Jurkat, Clone E6-1 (cell line): ENCODE measurements around the gene C12orf50. TPM values are rescaled to one million over a fixed set of nuclear protein-coding genes. Genes with fewer than 3 reads are reported as not detected.
"Not testable (repeated sequence)": the region's sequence is repeated elsewhere in the genome, so short reads cannot be mapped to it uniquely, and the experiment has no call there.

Experiments used
- DNase-seq: peaks from one replicate; pipeline ENCODE4 v3.0.0-alpha.2; 2011; ENCODE audit warnings: low read depth, low spot score
- H3K4me3 ChIP-seq: 2 replicates; pipeline ENCODE4 v1.5.1; 2011; ENCODE audit warnings: mild to moderate bottlenecking, low read length, control low read depth, moderate library complexity
- polyA plus RNA-seq: library from polyadenylated mRNA; unstranded; fragments of >200 nt; gene quantifications from one replicate; pipeline ENCODE4 v1.2.1, GENCODE V29; 2012; ENCODE audit warnings: missing spikeins; ENCODE audit not compliant: insufficient read length, insufficient read depth

Gene C12orf50, protein sequence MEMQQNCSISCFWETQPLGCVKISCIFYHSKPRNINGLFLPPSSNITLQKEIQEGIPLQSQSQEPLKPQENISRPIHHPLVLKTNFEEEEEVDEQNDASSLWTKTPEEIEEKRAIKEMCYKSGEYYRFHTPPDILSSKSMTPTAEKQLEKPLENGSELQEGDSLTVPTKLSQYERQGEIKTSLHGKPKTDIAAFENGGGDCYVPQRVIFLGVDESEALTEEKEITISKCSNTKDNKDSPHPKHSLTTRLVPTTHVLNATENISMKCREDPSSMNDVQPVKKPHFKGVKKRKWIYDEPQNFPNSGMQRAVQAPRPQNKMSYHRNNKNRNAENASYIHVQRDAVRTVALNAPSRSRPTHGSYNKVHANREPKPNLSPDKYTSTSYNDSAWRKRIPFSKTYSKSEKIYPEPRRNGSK
- polyA plus RNA-seq, result not detected

DNA sequence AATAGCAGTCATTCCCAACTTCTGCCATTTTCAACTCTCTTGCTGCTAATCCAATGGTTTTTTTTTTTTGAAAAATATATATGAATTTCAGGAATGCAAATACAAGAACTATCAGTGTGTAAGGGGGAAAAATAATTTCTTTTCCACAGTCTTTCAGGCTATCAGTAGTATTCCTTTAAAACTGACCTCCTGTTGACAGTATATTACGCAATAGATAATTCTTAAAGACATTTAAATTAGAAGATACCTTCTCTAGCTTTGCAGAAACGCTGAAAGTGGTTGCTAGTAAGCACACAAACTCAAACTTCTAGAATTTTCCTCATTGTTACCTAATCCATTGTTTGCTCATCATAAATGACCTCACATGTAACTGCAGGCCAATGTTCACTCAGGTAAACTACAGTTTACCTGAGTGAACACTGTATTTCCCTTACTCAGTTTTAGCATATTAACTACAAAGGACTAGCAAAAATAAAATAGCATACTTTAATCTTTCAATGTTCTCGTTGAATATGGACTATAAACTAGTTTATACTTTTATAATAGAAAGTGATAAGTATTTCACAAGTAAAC lies at the start of gene C12orf50:
Gene C12orf50 (minus strand): TSS at position 309 of the 573 bp plus-strand sequence. CDS start 2,439 bp downstream, outside the sequence.
- no peak within 1 kb of the TSS for H3K4me3 ChIP-seq
- no peak for DNase-seq

DNA sequence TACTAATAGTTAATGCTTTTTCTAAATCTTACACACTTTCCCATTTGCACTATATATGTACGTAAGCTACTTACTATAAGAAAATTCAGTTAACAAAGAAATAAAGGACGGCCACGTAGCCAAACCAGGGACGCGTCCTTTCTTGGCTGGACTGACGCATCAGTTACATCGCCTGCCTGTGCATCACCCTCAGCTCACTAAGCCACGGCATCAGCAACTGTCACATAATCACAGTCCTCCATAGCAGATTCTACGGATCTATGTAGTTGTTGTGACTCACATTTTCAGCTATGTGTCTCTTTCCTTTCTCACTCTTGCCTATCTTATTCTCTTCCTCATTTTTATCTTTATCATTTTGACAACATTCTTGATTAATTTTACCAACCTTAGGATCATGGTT lies 38.1 kb upstream of the C12orf50 start:
- no peak for DNase-seq

DNA sequence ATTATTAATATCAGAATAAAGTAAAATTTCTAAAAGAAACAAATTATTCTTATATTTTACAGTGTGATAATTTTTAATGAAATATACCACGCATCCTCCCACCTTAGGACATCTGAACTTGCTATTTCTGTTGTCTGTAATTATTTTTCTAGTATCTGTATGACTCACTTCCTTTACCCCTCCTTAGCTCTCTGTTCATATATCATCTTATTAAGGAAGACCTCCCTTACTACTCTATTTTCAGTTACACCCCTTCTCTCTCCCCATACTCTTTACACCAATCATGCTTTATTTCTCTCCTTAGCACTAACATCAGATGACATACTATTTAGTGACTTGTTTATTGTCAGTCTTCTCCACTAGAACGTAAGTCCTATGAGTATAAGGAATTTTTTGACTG lies 34.2 kb upstream of the C12orf50 start:
- DNase-seq, result no peak
- H3K4me3 ChIP-seq, result no peak overlapping the region

More for the DNA sequence above, 38.1 kb upstream of the C12orf50 start:
- H3K4me3 ChIP-seq, result no peak overlapping the region

DNA sequence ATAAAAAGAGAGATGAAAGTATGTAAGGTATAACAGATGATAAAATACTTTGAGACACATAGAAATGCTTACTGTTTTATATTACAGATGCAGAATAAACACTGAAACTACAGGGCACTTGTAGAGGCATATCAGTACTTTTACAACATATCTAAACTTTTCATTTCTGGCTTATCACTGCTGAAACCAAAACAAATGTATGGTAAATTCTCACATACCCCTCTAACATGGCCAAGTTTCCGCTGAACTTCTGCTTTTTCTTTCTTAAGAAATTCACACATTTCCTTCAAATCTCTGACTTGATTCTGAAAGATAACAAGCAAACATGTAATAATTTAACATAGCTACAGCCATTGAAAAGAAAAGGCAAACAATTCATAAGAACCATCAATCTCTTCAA lies 33.3 kb upstream of the C12orf50 start:
- DNase-seq, result no peak
- H3K4me3 ChIP-seq, result no peak overlapping the region

DNA sequence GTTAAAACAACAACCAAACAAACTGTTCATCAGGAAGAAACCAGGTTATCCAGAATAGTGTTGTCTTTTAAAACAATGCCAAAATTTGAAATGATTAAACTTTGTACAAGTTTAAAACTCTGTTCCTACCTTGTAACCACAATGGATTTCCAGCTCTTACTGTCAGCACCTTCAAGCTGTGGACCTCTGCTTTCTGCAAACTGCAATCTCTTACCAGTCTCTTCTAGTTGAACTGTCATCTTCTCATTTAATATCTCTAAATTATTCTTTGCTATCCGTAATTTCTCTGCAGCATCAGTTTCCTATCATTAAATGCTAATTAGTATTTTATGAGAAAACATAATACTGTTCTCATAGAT lies 29.5 kb upstream of the C12orf50 start:
- DNase-seq, result no peak
- H3K4me3 ChIP-seq, result no peak overlapping the region

DNA sequence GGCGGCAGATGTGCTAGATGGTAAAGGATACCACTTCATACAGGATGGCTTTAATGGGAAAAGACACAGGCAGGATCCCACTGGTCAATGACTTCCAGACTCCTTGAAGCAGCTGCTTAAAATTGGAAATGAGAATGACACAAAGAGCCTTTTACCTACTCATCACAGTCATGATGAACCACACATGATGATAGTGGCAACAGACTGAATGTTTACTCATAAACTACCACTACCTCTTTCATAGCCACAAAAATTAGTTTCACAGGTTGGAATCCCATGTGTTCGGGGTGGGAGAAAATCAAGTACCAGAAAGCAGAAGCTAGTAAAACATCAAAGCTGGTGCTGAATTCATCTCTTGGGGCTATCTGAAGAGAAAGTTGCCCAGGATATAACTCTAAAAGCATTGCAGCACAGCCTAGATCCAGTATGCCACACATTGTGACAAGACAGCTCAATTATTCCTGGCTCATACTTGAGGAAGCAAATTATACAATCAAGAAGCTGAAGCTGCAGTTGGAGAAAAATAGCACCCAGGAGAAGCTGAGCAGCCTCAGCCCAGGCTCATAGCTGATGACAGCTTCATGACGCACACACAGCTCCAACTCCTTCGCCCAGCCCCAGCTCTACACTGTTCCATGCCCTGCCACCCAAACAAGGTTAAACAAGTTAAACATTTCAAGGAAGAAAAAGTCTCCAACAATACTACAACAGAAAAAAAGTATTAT lies 29.0 kb upstream of the C12orf50 start:
- H3K4me3 ChIP-seq, result no peak overlapping the region
- no peak for DNase-seq

DNA sequence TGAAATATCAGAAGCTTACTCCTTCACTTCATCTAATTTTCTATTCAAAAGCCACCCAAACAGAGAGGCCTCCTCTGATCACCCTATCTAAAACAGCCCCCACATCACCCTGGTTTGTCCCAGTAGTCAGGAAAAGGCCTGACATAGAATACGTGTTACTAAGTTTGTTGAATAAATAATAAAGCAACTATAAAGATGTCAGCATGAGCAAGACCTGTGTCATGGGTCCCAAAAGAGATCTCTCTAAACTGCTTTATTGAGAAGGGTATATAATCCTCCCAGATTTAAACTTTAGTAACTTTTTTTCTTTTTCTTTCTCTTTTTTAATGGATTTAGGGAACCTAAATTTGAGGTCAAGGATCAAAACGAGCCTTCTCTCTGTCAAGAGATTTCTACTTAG lies 27.4 kb upstream of the C12orf50 start:
- no peak overlapping the region for H3K4me3 ChIP-seq
- no peak for DNase-seq

DNA sequence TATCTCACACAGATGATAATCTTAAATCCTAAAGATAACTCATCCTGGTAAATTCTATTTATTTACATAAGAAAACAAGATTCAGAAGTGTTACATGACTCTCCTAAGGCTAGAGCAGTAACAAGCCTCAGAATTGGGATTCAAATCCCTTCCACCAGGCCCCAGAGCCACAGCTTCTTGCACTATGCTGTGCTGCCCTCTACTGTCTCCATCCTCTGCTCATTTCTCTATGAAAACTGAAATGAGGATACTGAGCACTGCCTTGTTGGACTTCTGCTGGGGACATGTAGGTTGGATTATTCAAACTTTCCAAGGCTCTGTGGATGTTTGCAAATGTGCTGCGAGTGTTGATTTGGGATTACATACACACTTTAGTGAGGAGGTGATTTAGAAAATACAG lies 23.5 kb upstream of the C12orf50 start:
- DNase-seq, result peak; percentile 17
- H3K4me3 ChIP-seq, result no peak overlapping the region

DNA sequence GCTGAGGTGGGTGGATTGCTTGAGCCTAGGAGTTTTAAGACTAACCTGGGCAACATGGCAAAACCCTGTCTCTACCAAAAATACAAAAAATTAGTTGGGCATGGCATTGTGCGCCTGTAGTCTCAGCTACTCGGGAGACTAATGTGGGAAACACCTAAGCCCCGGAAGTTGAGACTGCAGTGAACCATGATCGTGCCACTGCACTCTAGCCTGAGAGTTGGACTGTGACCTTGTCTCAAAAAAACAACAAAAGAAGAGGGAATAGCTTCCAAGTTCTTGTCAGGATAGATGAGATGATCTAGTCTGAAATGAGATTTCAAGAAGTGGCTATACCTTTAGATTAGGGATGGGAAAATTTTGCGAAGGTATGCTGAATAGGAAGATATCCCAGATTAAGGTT lies 14.8 kb upstream of the C12orf50 start:
- DNase-seq, result no peak

DNA sequence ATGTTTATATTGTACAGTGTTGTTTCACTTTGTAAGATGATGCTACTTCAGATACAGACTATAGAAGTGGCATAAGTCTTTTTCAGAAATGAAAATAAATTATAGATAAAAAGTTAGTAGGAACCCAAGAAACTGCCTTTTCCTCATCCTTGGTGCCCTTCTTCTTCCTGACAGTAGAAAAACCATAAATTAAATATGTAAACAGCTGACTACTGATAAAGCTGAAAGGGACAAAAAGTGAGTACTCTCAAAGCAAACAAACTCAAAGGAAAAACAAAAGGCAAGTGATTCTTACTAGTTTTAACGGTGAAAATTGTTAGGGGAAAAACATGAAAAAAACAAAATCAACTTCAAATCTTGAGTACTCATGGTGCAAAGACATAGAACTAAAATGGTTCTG lies 8.6 kb upstream of the C12orf50 start:
- no peak for DNase-seq
- no peak overlapping the region for H3K4me3 ChIP-seq

More for the DNA sequence above, 14.8 kb upstream of the C12orf50 start:
- no peak overlapping the region for H3K4me3 ChIP-seq

DNA sequence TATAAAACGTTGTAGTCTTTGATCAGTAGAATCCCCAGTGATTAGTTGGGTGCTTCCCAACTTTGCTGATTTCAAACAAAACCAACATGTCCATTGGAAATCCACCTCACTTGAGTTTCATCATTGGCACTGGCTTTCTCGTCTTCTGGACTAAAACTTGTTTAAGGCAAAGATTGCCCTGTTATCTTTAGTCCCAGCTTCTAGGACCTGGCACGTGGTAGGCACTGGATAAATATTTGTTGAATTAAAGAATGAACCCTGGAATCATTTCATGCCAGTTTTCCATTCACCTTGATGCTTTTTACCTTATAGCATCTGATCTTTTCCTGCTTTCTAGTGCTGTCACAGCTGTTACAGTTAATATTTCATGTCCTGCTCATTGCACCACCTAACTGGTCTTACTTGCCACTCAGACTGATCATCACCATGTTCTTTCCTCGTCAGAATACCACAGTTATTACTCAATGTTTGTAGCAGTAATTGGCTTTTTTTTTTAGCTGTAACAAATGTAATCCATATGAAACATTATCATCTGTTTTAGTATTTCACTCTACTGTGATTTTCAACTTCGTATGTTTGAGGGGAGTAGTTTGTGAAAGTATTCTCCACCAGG lies 7.3 kb upstream of the C12orf50 start:
- peak overlapping the region; percentile 72 for H3K4me3 ChIP-seq
- no peak for DNase-seq

DNA sequence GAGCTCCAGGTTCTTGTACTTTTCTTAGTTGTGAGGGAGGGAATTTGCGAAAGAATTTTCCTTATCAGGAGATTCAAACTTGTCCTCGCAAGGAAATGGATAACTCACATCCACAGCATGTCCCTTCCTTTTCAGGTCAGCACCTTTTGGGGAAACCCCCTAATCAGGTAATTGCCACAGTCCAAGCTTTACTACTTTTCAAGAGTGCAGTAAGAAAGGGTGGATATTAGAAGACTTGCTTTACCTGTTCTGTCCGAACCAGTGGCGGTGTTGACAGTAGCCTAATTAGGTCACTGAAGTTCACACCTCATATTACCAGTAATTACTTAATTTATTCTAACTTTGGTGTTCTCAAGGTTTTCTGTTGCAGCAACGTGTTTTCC lies 6.7 kb upstream of the C12orf50 start:
- peak overlapping the region; percentile 72 for H3K4me3 ChIP-seq
- DNase-seq, result no peak

DNA sequence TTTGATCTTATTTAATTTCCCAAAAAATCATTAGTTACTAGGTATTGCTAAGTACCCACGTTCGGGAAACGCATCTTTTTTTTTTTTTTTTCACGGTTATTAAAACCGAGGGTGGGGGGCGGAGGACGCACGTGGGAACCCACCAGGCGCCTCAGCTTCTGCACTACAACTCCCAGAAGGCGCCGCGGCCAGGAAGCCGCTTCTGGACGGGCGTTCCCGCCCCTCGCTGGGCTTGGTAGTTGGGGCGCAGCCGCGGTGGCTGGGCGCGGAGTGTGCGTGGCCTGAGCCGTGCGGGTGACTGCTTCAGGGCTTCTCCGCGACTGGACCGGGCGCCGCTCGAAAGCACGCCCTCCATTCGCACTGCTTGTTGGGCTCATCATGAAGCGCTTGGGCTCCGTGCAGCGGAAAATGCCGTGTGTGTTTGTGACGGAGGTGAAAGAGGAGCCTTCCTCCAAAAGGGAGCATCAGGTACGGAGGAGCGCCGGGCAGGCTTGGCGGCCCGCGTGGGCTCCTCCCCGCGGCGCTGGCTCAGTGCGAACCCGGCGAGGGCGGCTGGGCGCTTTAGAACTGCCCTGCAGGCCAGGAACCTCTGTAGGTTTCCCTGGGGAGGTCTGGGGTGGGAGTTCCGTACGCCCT lies 6.2 kb upstream of the C12orf50 start:
- H3K4me3 ChIP-seq, result peak overlapping the region; percentile 72
- peak; percentile 77 for DNase-seq

DNA sequence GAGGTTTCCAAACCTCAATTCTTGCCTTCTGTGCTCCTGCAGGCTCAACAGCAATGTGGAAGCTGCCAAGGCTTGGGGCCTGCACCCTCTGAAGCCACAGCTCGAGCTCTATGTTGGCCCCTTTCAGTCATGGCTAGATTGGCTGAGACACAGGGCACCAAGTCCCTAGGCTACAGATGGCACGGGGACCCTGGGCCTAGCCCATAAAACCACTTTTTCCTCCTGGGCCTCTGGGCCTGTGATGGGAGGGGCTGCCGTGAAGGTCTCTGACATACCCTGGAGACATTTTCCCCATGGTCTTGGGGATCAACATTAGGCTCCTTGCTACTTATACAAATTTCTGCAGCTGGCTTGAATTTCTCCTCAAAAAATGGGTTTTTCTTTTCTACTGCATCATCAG lies 2.0 kb upstream of the C12orf50 start:
- not testable (repeated sequence) for H3K4me3 ChIP-seq, DNase-seq

DNA sequence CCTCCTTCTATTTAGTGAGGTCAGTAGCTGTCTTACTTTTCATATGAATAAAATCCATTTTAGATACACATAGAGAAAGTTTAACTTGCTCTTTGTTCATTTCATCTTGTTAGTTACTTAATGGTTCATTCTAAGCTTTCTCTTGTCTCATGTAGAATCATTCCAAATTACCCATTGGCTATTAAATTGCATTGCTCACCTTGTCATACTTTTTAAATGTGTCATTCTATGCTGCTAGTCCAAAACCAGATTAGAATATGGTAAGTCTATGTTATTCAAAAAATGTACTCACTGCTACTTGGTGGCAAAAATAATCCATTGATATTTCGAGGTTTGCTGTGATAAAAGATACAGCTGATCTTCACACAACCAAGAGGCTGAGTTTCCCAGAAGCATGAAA lies 3.0 kb downstream of the C12orf50 start:
- H3K4me3 ChIP-seq, result no peak overlapping the region
- DNase-seq, result no peak

DNA sequence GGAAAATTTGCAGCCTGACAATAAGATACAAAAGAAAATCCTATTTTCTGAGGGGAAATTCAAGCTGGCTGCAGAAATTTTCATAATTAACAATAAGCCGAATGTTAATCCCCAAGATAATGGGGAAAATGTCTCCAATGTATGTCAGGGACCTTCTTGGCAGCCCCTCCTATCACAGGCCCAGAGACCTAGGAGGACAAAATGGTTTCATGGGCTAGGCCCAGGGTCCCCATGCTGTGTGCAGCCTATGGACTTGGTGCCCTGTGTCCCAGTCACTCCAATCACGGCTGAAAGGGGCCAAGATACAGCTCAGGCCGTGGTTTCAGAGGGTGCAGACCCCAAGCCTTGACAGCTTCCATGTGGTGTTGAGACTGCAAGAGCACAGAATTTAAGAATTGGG lies 11.2 kb downstream of the C12orf50 start:
- H3K4me3 ChIP-seq, result no peak overlapping the region
- no peak for DNase-seq

DNA sequence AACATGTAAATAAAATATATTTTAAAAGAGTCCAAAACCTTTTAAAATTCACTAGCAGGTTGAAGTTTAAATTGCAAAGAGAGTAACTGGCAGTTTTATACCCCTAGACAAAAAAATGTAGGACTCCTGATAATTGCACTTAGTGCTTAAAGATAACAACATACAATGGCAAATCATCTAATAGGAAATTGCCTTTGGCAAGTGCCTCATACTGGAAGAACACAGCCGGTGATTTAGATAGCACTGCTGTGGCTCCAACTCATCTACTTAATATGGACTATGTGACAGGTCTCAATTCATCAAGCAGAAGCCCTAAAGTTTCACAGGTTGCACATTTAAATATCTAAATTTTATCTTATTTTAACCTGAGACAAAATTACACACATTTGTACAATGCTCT lies 13.4 kb downstream of the C12orf50 start:
- H3K4me3 ChIP-seq, result no peak overlapping the region
- DNase-seq, result no peak

DNA sequence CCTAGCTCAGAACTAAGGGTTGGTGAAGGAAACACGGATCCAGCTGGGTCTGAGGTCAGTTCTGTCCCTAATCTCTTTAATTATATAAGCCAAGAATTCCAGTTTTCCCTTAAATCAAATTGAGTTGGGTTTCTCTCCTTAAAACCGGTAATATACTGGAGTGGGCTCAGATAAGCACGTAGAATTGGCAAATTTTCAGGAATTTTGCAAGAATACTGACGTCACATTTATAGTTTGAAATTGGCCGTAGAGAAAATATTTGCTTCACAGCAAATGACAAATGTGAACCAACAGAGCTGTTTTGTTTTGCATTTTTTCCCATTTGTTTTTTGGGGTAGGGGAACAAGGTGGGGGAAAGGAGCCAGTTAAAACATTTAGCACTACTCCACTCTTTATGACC lies 17.4 kb downstream of the C12orf50 start:
- H3K4me3 ChIP-seq, result no peak overlapping the region
- no peak for DNase-seq

DNA sequence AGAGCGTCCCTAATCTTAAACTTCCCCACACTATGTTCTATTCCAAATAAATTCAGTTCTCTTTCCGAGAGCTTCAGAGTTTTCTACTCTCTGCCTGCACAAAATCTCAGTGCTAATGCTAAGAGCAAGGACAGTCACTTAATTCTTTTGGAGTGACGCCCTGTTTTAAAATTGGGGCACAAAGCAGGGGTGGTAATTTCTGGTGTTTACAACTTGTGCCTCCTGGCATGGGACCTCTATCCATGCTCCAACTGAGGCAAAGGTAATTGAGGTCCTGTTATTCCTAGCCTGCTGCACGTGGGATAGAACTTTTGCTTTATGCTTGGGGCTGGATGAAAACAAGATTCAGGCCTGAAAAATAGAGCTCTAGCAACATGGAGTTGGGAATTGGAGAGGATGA lies 22.9 kb downstream of the C12orf50 start:
- no peak for DNase-seq
- no peak overlapping the region for H3K4me3 ChIP-seq
